ENCODE results near the gene UPK2.

DNA sequence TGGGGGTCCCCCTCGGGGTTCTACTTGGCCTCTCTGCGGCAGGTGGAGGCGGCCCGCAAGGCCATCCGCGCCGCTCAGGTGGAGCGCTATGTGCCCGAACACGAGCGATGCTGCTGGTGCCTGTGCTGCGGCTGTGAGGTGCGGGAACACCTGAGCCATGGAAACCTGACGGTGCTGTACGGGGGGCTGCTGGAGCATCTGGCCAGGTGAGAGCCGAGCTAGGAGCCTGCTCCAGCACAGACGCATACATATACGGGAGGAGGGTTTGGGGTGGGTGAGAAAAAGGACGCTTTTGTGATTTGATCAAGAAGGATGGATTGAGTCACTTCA, 42.3 kb downstream of the UPK2 start:
- TF ChIP-seq, protein P1, sequence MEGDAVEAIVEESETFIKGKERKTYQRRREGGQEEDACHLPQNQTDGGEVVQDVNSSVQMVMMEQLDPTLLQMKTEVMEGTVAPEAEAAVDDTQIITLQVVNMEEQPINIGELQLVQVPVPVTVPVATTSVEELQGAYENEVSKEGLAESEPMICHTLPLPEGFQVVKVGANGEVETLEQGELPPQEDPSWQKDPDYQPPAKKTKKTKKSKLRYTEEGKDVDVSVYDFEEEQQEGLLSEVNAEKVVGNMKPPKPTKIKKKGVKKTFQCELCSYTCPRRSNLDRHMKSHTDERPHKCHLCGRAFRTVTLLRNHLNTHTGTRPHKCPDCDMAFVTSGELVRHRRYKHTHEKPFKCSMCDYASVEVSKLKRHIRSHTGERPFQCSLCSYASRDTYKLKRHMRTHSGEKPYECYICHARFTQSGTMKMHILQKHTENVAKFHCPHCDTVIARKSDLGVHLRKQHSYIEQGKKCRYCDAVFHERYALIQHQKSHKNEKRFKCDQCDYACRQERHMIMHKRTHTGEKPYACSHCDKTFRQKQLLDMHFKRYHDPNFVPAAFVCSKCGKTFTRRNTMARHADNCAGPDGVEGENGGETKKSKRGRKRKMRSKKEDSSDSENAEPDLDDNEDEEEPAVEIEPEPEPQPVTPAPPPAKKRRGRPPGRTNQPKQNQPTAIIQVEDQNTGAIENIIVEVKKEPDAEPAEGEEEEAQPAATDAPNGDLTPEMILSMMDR (IDR thresholded peaks at IDR 0.05), result no peak
- TF ChIP-seq POLR2A (IDR thresholded peaks at IDR 0.05), result no peak
